Measurements from ENCODE around the gene CHD8.

The CHD8 gene

DNA sequence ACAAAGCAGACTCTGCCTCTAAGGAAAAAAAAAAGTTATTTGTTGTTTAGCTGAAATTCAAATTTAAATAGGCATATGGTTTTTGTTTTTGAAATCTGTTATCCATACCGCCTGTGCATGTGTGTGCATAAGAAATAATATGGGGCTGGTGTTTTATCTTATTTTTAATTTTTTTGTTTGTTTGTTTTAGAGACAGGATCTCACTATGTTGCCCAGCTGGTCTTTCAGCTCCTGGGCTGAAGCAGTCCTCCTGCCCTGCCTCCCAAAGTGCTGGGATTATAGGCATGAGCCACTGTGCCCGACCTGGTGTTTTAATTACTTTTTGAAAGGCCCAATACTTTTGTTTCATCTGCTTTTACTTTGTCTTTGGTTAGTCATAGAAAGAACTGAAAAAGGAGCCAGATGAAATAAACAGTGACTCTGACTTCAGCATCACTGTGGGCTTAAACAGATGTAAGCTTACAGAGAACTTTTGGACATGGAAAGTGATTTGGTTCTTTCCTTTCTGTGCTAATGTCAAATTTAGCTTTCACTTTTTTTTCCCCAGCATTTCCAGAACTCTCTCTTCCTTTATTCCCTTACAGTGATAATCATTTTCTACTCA lies 109.3 kb downstream of the CHD8 start:
- no peak for DNase-seq (ENCODE audit: low read depth)
- TF ChIP-seq, protein P1, sequence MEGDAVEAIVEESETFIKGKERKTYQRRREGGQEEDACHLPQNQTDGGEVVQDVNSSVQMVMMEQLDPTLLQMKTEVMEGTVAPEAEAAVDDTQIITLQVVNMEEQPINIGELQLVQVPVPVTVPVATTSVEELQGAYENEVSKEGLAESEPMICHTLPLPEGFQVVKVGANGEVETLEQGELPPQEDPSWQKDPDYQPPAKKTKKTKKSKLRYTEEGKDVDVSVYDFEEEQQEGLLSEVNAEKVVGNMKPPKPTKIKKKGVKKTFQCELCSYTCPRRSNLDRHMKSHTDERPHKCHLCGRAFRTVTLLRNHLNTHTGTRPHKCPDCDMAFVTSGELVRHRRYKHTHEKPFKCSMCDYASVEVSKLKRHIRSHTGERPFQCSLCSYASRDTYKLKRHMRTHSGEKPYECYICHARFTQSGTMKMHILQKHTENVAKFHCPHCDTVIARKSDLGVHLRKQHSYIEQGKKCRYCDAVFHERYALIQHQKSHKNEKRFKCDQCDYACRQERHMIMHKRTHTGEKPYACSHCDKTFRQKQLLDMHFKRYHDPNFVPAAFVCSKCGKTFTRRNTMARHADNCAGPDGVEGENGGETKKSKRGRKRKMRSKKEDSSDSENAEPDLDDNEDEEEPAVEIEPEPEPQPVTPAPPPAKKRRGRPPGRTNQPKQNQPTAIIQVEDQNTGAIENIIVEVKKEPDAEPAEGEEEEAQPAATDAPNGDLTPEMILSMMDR (IDR thresholded peaks at IDR 0.05; ENCODE audit: low read depth, low read length, missing control alignments) = no peak
- no peak overlapping the region for H3K4me3 ChIP-seq (ENCODE audit: low read depth, low read length)

DNA sequence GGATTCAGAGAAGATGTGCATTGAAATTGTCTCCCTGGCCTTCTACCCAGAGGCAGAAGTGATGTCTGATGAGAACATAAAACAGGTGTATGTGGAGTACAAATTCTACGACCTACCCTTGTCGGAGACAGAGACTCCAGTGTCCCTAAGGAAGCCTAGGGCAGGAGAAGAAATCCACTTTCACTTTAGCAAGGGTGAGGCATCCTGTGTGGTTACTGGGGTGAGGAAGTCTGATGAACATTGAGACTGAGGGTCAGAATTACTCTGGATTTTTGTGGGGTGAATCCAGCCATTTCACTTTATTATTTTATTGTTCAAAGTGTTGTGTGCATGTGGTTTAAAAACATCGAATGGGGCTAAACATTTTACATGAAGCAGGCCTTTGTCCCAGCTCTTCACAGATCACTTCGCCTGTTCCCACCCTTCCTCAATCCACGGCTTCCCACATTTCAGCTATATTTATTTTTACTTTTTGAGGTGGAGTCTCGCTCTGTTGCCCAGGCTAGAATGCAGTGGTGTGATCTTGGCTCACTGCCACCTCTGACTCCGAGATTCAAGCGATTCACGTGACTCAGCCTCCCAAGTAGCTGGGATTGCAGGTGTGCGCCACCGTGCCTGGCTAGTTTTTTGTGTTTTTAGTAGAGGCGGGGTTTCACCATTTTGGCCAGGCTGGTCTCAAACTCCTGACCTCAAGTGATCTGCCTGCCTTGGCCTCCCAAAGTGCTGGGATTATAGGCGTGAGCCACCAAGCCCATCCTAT lies 112.7 kb downstream of the CHD8 start:
- no peak overlapping the region for H3K4me3 ChIP-seq (ENCODE audit: low read depth, low read length)
- DNase-seq (ENCODE audit: low read depth) = no peak

More for the DNA sequence above, 112.7 kb downstream of the CHD8 start:
- TF ChIP-seq, protein P1 (IDR thresholded peaks at IDR 0.05; ENCODE audit: low read depth, low read length, missing control alignments) = no peak
